WTC11 (cell line): Measurements from ENCODE around the gene OTOGL. TPM values are rescaled to one million over a fixed set of nuclear protein-coding genes. Genes with fewer than 3 reads are reported as not detected.

Source experiments
- ATAC-seq: fragments of 200-7000 bp; cut with Tn5 transposase; 2 replicates; pipeline ENCODE4 v1.10.0; 2021; ENCODE audit warnings: mild to moderate bottlenecking, moderate library complexity
- CTCF ChIA-PET: fragments of 300-600 bp; sonication (Branson Sonifier 250); formaldehyde crosslinking; loops from one replicate; lab custom pipeline; 2021; ENCODE audit warnings: antibody characterized with exemption; lab: Charles Lee
- POLR2A ChIA-PET: fragments of 350-600 bp; sonication (Branson Sonifier 250); formaldehyde crosslinking; loops from one replicate; lab custom pipeline; 2021; ENCODE audit warnings: antibody characterized with exemption; lab: Charles Lee
- DNase-seq: peaks from one replicate; pipeline ENCODE4 v3.0.0; 2021; ENCODE audit warnings: low spot score
- H3K27ac Mint-ChIP-seq: 2 replicates; pipeline ENCODE4 v1.8.0; 2021; ENCODE audit warnings: mixed read lengths
- H3K27me3 Mint-ChIP-seq: 2 replicates; pipeline ENCODE4 v1.8.0; 2021; ENCODE audit warnings: low read depth, mild to moderate bottlenecking, moderate library complexity, mixed read lengths
- H3K36me3 Mint-ChIP-seq: 2 replicates; pipeline ENCODE4 v1.8.0; 2021; ENCODE audit warnings: mixed read lengths
- H3K4me1 Mint-ChIP-seq: 2 replicates; pipeline ENCODE4 v1.8.0; 2022; ENCODE audit warnings: mixed read lengths
- H3K4me3 Mint-ChIP-seq: 2 replicates; pipeline ENCODE4 v1.8.0; 2021; ENCODE audit warnings: mild to moderate bottlenecking, moderate library complexity, mixed read lengths
- H3K9me3 Mint-ChIP-seq: 2 replicates; pipeline ENCODE4 v1.8.0; 2021; ENCODE audit warnings: mixed read lengths
- CBFB ChIP-seq: sonication (generic); formaldehyde crosslinking; IDR thresholded peaks from 2 replicates; pipeline ENCODE4 v1.8.1; 2022; ENCODE audit warnings: mild to moderate bottlenecking, low read depth, missing genetic modification reagents
- ELF4 ChIP-seq: sonication (generic); formaldehyde crosslinking; IDR thresholded peaks from 2 replicates; pipeline ENCODE4 v1.8.1; 2022; ENCODE audit warnings: low read depth, mild to moderate bottlenecking, moderate library complexity, missing genetic modification reagents
- EMX1 ChIP-seq: fragments of 250-450 bp; sonication (Bioruptor Pico); IDR thresholded peaks from 2 replicates; pipeline ENCODE4 v1.8.0; 2021; ENCODE audit warnings: mild to moderate bottlenecking
- IRF2 ChIP-seq: sonication (generic); formaldehyde crosslinking; IDR thresholded peaks from 2 replicates; pipeline ENCODE4 v1.8.0; 2022; ENCODE audit warnings: low read depth, missing genetic modification reagents, borderline replicate concordance
- NFE2L1 ChIP-seq: sonication (generic); formaldehyde crosslinking; IDR thresholded peaks from 2 replicates; pipeline ENCODE4 v1.8.1; 2023; ENCODE audit warnings: missing genetic modification reagents
- TP53 ChIP-seq: sonication (generic); formaldehyde crosslinking; IDR thresholded peaks from 2 replicates; pipeline ENCODE4 v1.8.1; 2023; ENCODE audit warnings: mild to moderate bottlenecking, missing genetic modification reagents
- ZBTB21 ChIP-seq: sonication (generic); formaldehyde crosslinking; IDR thresholded peaks from 2 replicates; pipeline ENCODE4 v1.8.1; 2023; ENCODE audit warnings: mild to moderate bottlenecking, missing genetic modification reagents, borderline replicate concordance
- ZNF263 ChIP-seq: sonication (generic); formaldehyde crosslinking; IDR thresholded peaks from 2 replicates; pipeline ENCODE4 v1.8.1; 2022; ENCODE audit warnings: low read depth, mild to moderate bottlenecking, moderate library complexity, missing genetic modification reagents
- ZNF396 ChIP-seq: fragments of 250-450 bp; sonication (Bioruptor Pico); IDR thresholded peaks from 2 replicates; pipeline ENCODE4 v1.8.0; 2021; ENCODE audit warnings: mild to moderate bottlenecking, moderate library complexity, borderline replicate concordance
- ZNF671 ChIP-seq: fragments of 250-450 bp; sonication (Bioruptor Pico); IDR thresholded peaks from 2 replicates; pipeline ENCODE4 v1.8.0; 2021; ENCODE audit warnings: mild to moderate bottlenecking
- total RNA-seq: library from RNA; stranded (reverse); gene quantifications from 3 replicates; pipeline ENCODE4 v1.2.3, GENCODE V29; 2021
- TF ChIP-seq, protein P1 (sequence below): sonication (generic); formaldehyde crosslinking; IDR thresholded peaks from 2 replicates; pipeline ENCODE4 v1.8.0; 2022; ENCODE audit warnings: mild to moderate bottlenecking, missing genetic modification reagents
- TF ChIP-seq, protein P2 (sequence below): sonication (generic); formaldehyde crosslinking; IDR thresholded peaks from 2 replicates; pipeline ENCODE4 v1.8.1; 2022; ENCODE audit warnings: mild to moderate bottlenecking, missing genetic modification reagents, moderate library complexity, borderline replicate concordance
- TF ChIP-seq, protein P3 (sequence below): sonication (generic); formaldehyde crosslinking; IDR thresholded peaks from 2 replicates; pipeline ENCODE4 v1.8.1; 2022; ENCODE audit warnings: low read depth, missing genetic modification reagents, borderline replicate concordance
- TF ChIP-seq, protein P4 (sequence below): sonication (generic); formaldehyde crosslinking; conservative IDR thresholded peaks from 2 replicates; pipeline ENCODE4 v1.8.1; 2022; ENCODE audit warnings: mild to moderate bottlenecking, missing genetic modification reagents
- TF ChIP-seq, protein P5 (sequence below): sonication (generic); formaldehyde crosslinking; IDR thresholded peaks from 2 replicates; pipeline ENCODE4 v1.8.0; 2022; ENCODE audit warnings: mild to moderate bottlenecking, missing genetic modification reagents
- TF ChIP-seq, protein P6 (sequence below): sonication (generic); formaldehyde crosslinking; IDR thresholded peaks from 2 replicates; pipeline ENCODE4 v1.8.1; 2022; ENCODE audit warnings: mild to moderate bottlenecking, moderate library complexity, missing genetic modification reagents

The OTOGL gene
- total RNA-seq, 1 experiment from 2014 or later: 0.55 TPM

DNA sequence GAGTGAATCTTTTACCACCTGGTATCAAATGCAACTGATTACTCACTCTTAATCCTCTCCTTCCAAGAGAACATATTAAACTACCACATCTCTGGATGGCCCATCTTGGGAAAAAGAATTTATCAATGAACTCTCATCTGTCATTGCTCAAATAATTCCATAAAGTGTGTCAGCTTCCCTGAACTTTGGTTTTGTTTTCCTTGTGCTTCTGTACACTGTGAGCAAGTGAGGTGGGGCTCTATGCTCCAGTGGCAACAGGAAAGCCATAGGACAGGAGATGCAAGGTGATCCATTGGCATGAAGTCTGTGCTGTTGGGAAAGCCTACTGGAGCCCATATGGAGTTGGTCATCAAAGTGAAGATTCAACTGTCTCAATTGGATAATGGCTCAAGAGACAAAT is 17.4 kb downstream of the OTOGL start:
- peaks cover 24% of the 10 kb centered on the region for H3K9me3 Mint-ChIP-seq
- H3K4me3 Mint-ChIP-seq: no peak overlapping the region
- no peak overlapping the region for H3K27ac Mint-ChIP-seq
- TF ChIP-seq TP53 (CRISPR knock-in tag): no peak
- TF ChIP-seq, protein P1, sequence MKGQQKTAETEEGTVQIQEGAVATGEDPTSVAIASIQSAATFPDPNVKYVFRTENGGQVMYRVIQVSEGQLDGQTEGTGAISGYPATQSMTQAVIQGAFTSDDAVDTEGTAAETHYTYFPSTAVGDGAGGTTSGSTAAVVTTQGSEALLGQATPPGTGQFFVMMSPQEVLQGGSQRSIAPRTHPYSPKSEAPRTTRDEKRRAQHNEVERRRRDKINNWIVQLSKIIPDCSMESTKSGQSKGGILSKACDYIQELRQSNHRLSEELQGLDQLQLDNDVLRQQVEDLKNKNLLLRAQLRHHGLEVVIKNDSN (CRISPR knock-in tag): no peak
- no peak for TF ChIP-seq IRF2 (CRISPR knock-in tag)
- TF ChIP-seq, protein P2, sequence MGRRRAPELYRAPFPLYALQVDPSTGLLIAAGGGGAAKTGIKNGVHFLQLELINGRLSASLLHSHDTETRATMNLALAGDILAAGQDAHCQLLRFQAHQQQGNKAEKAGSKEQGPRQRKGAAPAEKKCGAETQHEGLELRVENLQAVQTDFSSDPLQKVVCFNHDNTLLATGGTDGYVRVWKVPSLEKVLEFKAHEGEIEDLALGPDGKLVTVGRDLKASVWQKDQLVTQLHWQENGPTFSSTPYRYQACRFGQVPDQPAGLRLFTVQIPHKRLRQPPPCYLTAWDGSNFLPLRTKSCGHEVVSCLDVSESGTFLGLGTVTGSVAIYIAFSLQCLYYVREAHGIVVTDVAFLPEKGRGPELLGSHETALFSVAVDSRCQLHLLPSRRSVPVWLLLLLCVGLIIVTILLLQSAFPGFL: no peak
- TF ChIP-seq ZNF263 (CRISPR knock-in tag): no peak
- no peak for TF ChIP-seq ELF4 (CRISPR knock-in tag)
- H3K4me1 Mint-ChIP-seq: peaks cover 10% of the 10 kb centered on the region
- ATAC-seq (no peak), DNase-seq (no peak)
- ChIA-PET POLR2A (no interaction called here), CTCF (no interaction called here)
- peaks cover 7% of the 10 kb centered on the region for H3K36me3 Mint-ChIP-seq
- peaks cover 4% of the 10 kb centered on the region; the same call in 1 of the 2 replicates for H3K27me3 Mint-ChIP-seq

DNA sequence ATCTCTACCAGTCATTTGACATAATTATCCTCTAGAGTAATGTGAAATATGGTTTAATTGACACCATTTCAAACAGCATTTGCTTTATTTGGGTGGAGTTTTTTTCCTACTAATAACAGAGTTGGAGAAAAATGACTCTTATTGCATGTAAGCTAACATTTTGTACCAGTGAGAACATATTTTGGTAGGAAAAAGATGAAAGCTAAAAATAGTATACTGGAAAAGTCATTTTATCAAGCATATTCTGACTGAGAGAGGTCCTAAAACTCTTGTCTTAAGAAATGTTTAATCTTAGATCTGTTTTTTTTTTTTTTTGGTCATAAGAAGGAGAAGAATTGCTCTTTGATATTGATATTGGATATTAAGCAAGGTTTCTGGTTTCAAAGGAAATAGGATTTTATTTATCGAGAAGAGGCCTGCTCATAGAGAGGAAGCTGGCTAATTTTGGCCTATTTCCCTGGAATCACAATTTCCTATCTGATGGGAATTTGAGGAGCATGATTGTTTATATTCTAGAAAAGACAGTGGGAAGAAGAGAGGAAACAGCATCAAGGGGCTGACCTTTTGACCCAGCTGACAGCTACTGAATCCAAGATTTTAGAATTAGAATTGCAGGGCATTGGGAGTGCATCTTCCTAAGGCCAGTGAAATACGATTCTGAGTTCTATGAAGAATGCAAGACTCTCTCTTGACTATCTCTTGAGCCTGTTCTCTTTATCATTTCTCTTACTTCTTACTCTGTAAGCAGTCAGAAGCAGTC is 19.4 kb downstream of the OTOGL start:
- no peak for ATAC-seq
- no peak overlapping the region for H3K27ac Mint-ChIP-seq
- CTCF ChIA-PET: interaction anchor here (0.6 kb wide), 1 partner anchor 65 kb away, joined by 3 read pairs; no protein-coding TSS in a partner anchor
- POLR2A ChIA-PET: no interaction called here
- no peak overlapping the region for H3K4me3 Mint-ChIP-seq
- TF ChIP-seq CBFB (CRISPR knock-in tag): no peak
- TF ChIP-seq, protein P1 (CRISPR knock-in tag): no peak
- TF ChIP-seq, protein P3, sequence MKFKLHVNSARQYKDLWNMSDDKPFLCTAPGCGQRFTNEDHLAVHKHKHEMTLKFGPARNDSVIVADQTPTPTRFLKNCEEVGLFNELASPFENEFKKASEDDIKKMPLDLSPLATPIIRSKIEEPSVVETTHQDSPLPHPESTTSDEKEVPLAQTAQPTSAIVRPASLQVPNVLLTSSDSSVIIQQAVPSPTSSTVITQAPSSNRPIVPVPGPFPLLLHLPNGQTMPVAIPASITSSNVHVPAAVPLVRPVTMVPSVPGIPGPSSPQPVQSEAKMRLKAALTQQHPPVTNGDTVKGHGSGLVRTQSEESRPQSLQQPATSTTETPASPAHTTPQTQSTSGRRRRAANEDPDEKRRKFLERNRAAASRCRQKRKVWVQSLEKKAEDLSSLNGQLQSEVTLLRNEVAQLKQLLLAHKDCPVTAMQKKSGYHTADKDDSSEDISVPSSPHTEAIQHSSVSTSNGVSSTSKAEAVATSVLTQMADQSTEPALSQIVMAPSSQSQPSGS (CRISPR knock-in tag): no peak
- TF ChIP-seq ZBTB21: no peak
- no peak for TF ChIP-seq ZNF671
- TF ChIP-seq, protein P4, sequence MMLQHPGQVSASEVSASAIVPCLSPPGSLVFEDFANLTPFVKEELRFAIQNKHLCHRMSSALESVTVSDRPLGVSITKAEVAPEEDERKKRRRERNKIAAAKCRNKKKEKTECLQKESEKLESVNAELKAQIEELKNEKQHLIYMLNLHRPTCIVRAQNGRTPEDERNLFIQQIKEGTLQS (CRISPR knock-in tag): no peak
- no peak for TF ChIP-seq EMX1 (CRISPR knock-in tag)
- TF ChIP-seq, protein P5, sequence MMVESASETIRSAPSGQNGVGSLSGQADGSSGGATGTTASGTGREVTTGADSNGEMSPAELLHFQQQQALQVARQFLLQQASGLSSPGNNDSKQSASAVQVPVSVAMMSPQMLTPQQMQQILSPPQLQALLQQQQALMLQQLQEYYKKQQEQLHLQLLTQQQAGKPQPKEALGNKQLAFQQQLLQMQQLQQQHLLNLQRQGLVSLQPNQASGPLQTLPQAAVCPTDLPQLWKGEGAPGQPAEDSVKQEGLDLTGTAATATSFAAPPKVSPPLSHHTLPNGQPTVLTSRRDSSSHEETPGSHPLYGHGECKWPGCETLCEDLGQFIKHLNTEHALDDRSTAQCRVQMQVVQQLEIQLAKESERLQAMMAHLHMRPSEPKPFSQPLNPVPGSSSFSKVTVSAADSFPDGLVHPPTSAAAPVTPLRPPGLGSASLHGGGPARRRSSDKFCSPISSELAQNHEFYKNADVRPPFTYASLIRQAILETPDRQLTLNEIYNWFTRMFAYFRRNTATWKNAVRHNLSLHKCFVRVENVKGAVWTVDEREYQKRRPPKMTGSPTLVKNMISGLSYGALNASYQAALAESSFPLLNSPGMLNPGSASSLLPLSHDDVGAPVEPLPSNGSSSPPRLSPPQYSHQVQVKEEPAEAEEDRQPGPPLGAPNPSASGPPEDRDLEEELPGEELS (CRISPR knock-in tag): no peak
- no peak for TF ChIP-seq ZNF263 (CRISPR knock-in tag)
- no peak for TF ChIP-seq NFE2L1 (CRISPR knock-in tag)
- TF ChIP-seq ZNF396 (CRISPR knock-in tag): no peak
- TF ChIP-seq, protein P6, sequence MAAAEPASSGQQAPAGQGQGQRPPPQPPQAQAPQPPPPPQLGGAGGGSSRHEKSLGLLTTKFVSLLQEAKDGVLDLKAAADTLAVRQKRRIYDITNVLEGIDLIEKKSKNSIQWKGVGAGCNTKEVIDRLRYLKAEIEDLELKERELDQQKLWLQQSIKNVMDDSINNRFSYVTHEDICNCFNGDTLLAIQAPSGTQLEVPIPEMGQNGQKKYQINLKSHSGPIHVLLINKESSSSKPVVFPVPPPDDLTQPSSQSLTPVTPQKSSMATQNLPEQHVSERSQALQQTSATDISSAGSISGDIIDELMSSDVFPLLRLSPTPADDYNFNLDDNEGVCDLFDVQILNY (CRISPR knock-in tag): no peak
- TF ChIP-seq, all 79 proteins: peak for 0
- Mint-ChIP-seq H3K27me3 (no peaks in the 10 kb centered on the region; the same call in 1 of the 2 replicates), H3K9me3 (peaks cover 14% of the 10 kb centered on the region), H3K36me3 (peaks cover 3% of the 10 kb centered on the region; the same call in 1 of the 2 replicates), H3K4me1 (peaks cover 10% of the 10 kb centered on the region)
- DNase-seq: no peak
